ENCODE measurements around the gene MIER3.
A peak's percentile ranks its signal among the peaks of the same experiment; 100 is the strongest.

The MIER3 gene

GRCh38 chr5:56959326-56959725 lies 7.4 kb upstream of the MIER3 start:
- DNase-seq: no peak

GRCh38 chr5:56958595-56958994 lies 6.7 kb upstream of the MIER3 start:
- no peak for DNase-seq

- no peak for DNase-seq
Observed at GRCh38 chr5:56954262-56954661, 2.3 kb upstream of the MIER3 start.

GRCh38 chr5:56951126-56951945 lies 587 bp downstream of the MIER3 start:
- peak; percentile 9 for DNase-seq

- peak; percentile 66 for DNase-seq
Observed at GRCh38 chr5:56950626-56951125, 1.2 kb downstream of the MIER3 start.

GRCh38 chr5:56947052-56947451 lies 4.9 kb downstream of the MIER3 start:
- no peak for DNase-seq

GRCh38 chr5:56941981-56942380 lies 9.9 kb downstream of the MIER3 start:
- DNase-seq: no peak

- no peak for DNase-seq
Observed at GRCh38 chr5:56938858-56939257, 13.1 kb downstream of the MIER3 start.

- DNase-seq: no peak
Observed at GRCh38 chr5:56934325-56934724, 17.6 kb downstream of the MIER3 start.

GRCh38 chr5:56922922-56923321 lies 29.0 kb downstream of the MIER3 start:
- DNase-seq: no peak

GRCh38 chr5:56919942-56920662 lies 31.8 kb downstream of the MIER3 start:
- DNase-seq: no peak

- DNase-seq: no peak
Observed at GRCh38 chr5:56918054-56918453, 33.9 kb downstream of the MIER3 start.

GRCh38 chr5:56917534-56917933 lies 34.4 kb downstream of the MIER3 start:
- no peak for DNase-seq

GRCh38 chr5:56914678-56915077 lies 37.2 kb downstream of the MIER3 start:
- no peak for DNase-seq

- DNase-seq: no peak
Observed at GRCh38 chr5:56913766-56914165, 38.2 kb downstream of the MIER3 start.

- DNase-seq: no peak
Observed at GRCh38 chr5:56910210-56910965, 41.5 kb downstream of the MIER3 start.

- peak; percentile 98 for DNase-seq
Observed at GRCh38 chr5:56909294-56910209, 42.4 kb downstream of the MIER3 start, which contains the start of gene SETD9. Gene SETD9, plus strand, starts transcription at chr5:56909596. Its CDS starts 50 bp downstream, at chr5:56909646.

GRCh38 chr5:56908942-56909293 lies 43.0 kb downstream of the MIER3 start:
- no peak for DNase-seq

- DNase-seq: peak; percentile 61
Observed at GRCh38 chr5:56900858-56901578, 50.9 kb downstream of the MIER3 start.

- no peak for DNase-seq
Observed at GRCh38 chr5:56900395-56900794, 51.5 kb downstream of the MIER3 start.

- DNase-seq: no peak
Observed at GRCh38 chr5:56898213-56898612, 53.7 kb downstream of the MIER3 start.

GRCh38 chr5:56896763-56897162 lies 55.2 kb downstream of the MIER3 start:
- no peak for DNase-seq
